ENCODE measurements around the gene NAGK. TPM values are rescaled to one million over a fixed set of nuclear protein-coding genes. Genes with fewer than 3 reads are reported as not detected.
"Not testable (repeated sequence)": the region's sequence is repeated elsewhere in the genome, so short reads cannot be mapped to it uniquely, and the experiment has no call there.

Gene NAGK
- total RNA-seq = 10 to 100 TPM; 40.4 to 93.4 (median 44.5) TPM
- 10 to 100 TPM; 76.8 to 99.8 TPM for polyA plus RNA-seq
- long read RNA-seq, donor 1, transcript NAGK-229 (10 exons, 1,801 nt) = major isoform, 21 of 27 reads
- long read RNA-seq, donor 1, partial matches to known transcripts = 0 of 27 reads
- long read RNA-seq, donor 1, other reads (novel, unspliced or antisense) = 2 of 27 reads
- long read RNA-seq, donor 2, transcript NAGK-229 (10 exons, 1,801 nt) = major isoform, 26 of 37 reads
- long read RNA-seq, donor 2, partial matches to known transcripts = 0 of 37 reads
- long read RNA-seq, donor 2, other reads (novel, unspliced or antisense) = 7 of 37 reads
- long read RNA-seq, donor 3, transcript NAGK-229 (10 exons, 1,801 nt) = major isoform, 27 of 31 reads
- long read RNA-seq, donor 3, partial matches to known transcripts = 0 of 31 reads
- long read RNA-seq, donor 3, other reads (novel, unspliced or antisense) = 2 of 31 reads

GRCh38 chr2:71068218-71069035 lies at the start of gene NAGK:
TSS of gene NAGK (plus strand) at chr2:71068648. CDS start at chr2:71068684, 36 bp downstream.
- 1% methylated on average over 65 to 66 of the region's 66 CpGs for WGBS, 2 donors
- DNase-seq (peak; percentile 96 to 97), ATAC-seq (peak; percentile 94 to 98 (median 96))
- H3K4me1 ChIP-seq = peaks cover 7 to 82% (median 36%) of the 10 kb centered on the region in 9 donors
- peak in 1 of 9 donors; percentile 4 for TF ChIP-seq CTCF (IDR thresholded peaks at IDR 0.05)
- peak within 1 kb of the TSS; percentile 86 to 98 (median 94) for H3K27ac ChIP-seq
- no peaks in the 10 kb centered on the region for H3K27me3 ChIP-seq
- no peaks in the 10 kb centered on the region for H3K9me3 ChIP-seq
- peak within 1 kb of the TSS; percentile 52 to 99 (median 87) for H3K4me3 ChIP-seq
- intact Hi-C loops (cut with DNase I) = loop anchor here in 2 of 10 donors (2.0 to 5.0 kb wide), 2 partner anchors 62 to 64 kb away; partner anchors contain the start of genes MCEE (in 2 of the 2) and MPHOSPH10 (in 2 of the 2)
- H3K36me3 ChIP-seq = peaks cover 0 to 27% (median 12%) of the 10 kb centered on the region in 9 donors

- H3K4me1 ChIP-seq; ATAC-seq; intact Hi-C loops (cut with DNase I); DNase-seq; H3K27ac ChIP-seq; H3K36me3 ChIP-seq; H3K4me3 ChIP-seq; H3K27me3 ChIP-seq; H3K9me3 ChIP-seq: not testable (repeated sequence)
- WGBS, 2 donors = 83 to 89% methylated on average over 6 of the region's 6 CpGs
These were observed 48.5 kb upstream of the NAGK start for GRCh38 chr2:71019989-71020388.

- not testable (repeated sequence) for DNase-seq, ATAC-seq
These were observed 47.1 kb upstream of the NAGK start for GRCh38 chr2:71021394-71021793.

GRCh38 chr2:71023553-71024243 lies 44.8 kb upstream of the NAGK start:
- peaks cover 0 to 10% (median 0%) of the 10 kb centered on the region in 7 donors for H3K27me3 ChIP-seq
- H3K4me3 ChIP-seq; H3K4me1 ChIP-seq; intact Hi-C loops (cut with DNase I); H3K27ac ChIP-seq; H3K36me3 ChIP-seq; H3K9me3 ChIP-seq; ATAC-seq; DNase-seq: not testable (repeated sequence)
- WGBS, 2 donors = 74 to 76% methylated on average over 15 of the region's 15 CpGs
- peak in 3 of 9 donors; percentile 6 to 26 (median 11) for TF ChIP-seq CTCF (IDR thresholded peaks at IDR 0.05)

More at GRCh38 chr2:71021394-71021793, 47.1 kb upstream of the NAGK start:
- peaks cover 0 to 10% (median 0%) of the 10 kb centered on the region in 7 donors for H3K27me3 ChIP-seq
- H3K4me3 ChIP-seq; H3K36me3 ChIP-seq; intact Hi-C loops (cut with DNase I); H3K27ac ChIP-seq; H3K9me3 ChIP-seq; H3K4me1 ChIP-seq: not testable (repeated sequence)
- 75 to 83% methylated on average over 14 of the region's 14 CpGs for WGBS, 2 donors

GRCh38 chr2:71036296-71036695 lies 32.2 kb upstream of the NAGK start:
- intact Hi-C loops (cut with DNase I); H3K4me1 ChIP-seq; H3K27me3 ChIP-seq: not testable (repeated sequence)

More at GRCh38 chr2:71036296-71036695, 32.2 kb upstream of the NAGK start:
- H3K9me3 ChIP-seq, DNase-seq, ATAC-seq, H3K36me3 ChIP-seq, H3K27ac ChIP-seq, H3K4me3 ChIP-seq: not testable (repeated sequence)
- 85 to 90% methylated on average over 8 of the region's 8 CpGs for WGBS, 2 donors

Measured in heart right ventricle (tissue), 16 donors.